OCI-LY1 (cell line): ENCODE data around the gene SEMA4C.

Source experiments
- CTCF ChIP-seq: fragments of 200-600 bp; sonication (generic), shearing (Covaris generic); IDR thresholded peaks from 2 replicates; pipeline ENCODE4 v1.5.1; 2017; ENCODE audit warnings: mild to moderate bottlenecking, antibody characterized with exemption, low read length, moderate library complexity, mixed read lengths
- EZH2 ChIP-seq: fragments of 200-600 bp; sonication (generic), shearing (Covaris generic); IDR thresholded peaks from 2 replicates; pipeline ENCODE4 v1.8.0; 2017; ENCODE audit warnings: borderline replicate concordance, mixed run types, mild to moderate bottlenecking, antibody characterized with exemption, low read length, moderate library complexity, mixed read lengths

GRCh38 chr2:96828874-96829273 lies 41.0 kb downstream of the SEMA4C start:
- TF ChIP-seq CTCF (no peak), EZH2 (no peak)
